H1 (cell line): ENCODE results near the gene TSR3. TPM values are rescaled to one million over a fixed set of nuclear protein-coding genes. Genes with fewer than 3 reads are reported as not detected.

Experiments used
- CTCF ChIA-PET: fragments of 300-600 bp; sonication (Branson Sonifier 250); formaldehyde crosslinking; loops from one replicate; lab custom pipeline; 2021; ENCODE audit not compliant: partially characterized antibody; lab: Charles Lee
- POLR2A ChIA-PET: fragments of 300-600 bp; sonication (Branson Sonifier 250); formaldehyde crosslinking; loops from one replicate; lab custom pipeline; 2021; ENCODE audit warnings: inconsistent platforms; ENCODE audit not compliant: partially characterized antibody; lab: Charles Lee
- DNase-seq, 2 experiments: peaks; one replicate each; pipeline versions ENCODE4 v3.0.0 to v3.0.0-alpha.2; 2010 to 2022; ENCODE audit warnings: low spot score in 2 of 2, low read depth in 1 of 2, mixed read lengths in 1 of 2
- FAIRE-seq: peaks from 2 replicates; lab custom pipeline; 2011; peaks lifted over from hg19 to GRCh38; lab: Jason Lieb, UNC
- H2AFZ ChIP-seq: 2 replicates; pipeline ENCODE4 v1.8.1; 2012; ENCODE audit warnings: low read length, inconsistent platforms
- H2AK5ac ChIP-seq: 2 replicates; pipeline ENCODE4 v1.6.1; 2013; ENCODE audit warnings: low read depth, low read length
- H2BK120ac ChIP-seq: replicated peaks from 2 replicates; pipeline ENCODE3; 2013; ENCODE audit warnings: low read depth, low read length, inconsistent platforms
- H2BK12ac ChIP-seq: 2 replicates; pipeline ENCODE4 v1.6.1; 2013; ENCODE audit warnings: low read depth, low read length
- H2BK15ac ChIP-seq: 2 replicates; pipeline ENCODE4 v1.6.1; 2013; ENCODE audit warnings: low read length
- H2BK20ac ChIP-seq: 2 replicates; pipeline ENCODE4 v1.6.1; 2013; ENCODE audit warnings: low read length
- H2BK5ac ChIP-seq: 2 replicates; pipeline ENCODE4 v1.6.1; 2013; ENCODE audit warnings: low read depth, low read length
- H3K14ac ChIP-seq: 2 replicates; pipeline ENCODE4 v1.6.1; 2013; ENCODE audit warnings: inconsistent platforms; ENCODE audit not compliant: insufficient read length
- H3K18ac ChIP-seq: 2 replicates; pipeline ENCODE4 v1.6.1; 2013; ENCODE audit warnings: low read length; ENCODE audit errors: extremely low read depth
- H3K23ac ChIP-seq: 2 replicates; pipeline ENCODE4 v1.6.1; 2013; ENCODE audit warnings: inconsistent platforms; ENCODE audit not compliant: insufficient read length
- H3K23me2 ChIP-seq: 2 replicates; pipeline ENCODE4 v1.6.1; 2013; ENCODE audit warnings: low read depth, low read length
- H3K27ac ChIP-seq: 2 replicates; pipeline ENCODE4 v1.6.1; 2011; ENCODE audit warnings: low read depth, low read length, inconsistent platforms
- H3K27me3 ChIP-seq, 4 experiments: replicated peaks in 1 of 4; 1 replicate in 1 of 4; 2 replicates in 3 of 4; pipeline versions ENCODE4 v1.6.1 to v1.8.1; 2011 to 2013; ENCODE audit warnings: low read length in 3 of 4, mild to moderate bottlenecking in 3 of 4, inconsistent platforms in 2 of 4, mixed read lengths in 2 of 4, moderate library complexity in 1 of 4; ENCODE audit not compliant: control insufficient read depth in 3 of 4, insufficient read depth in 3 of 4; ENCODE audit errors: extremely low read depth in 1 of 4
- H3K36me3 ChIP-seq, 4 experiments: 2 replicates each; pipeline versions ENCODE4 v1.6.1 to v1.8.1; 2011 to 2013; ENCODE audit warnings: mild to moderate bottlenecking in 4 of 4, low read length in 3 of 4, moderate library complexity in 2 of 4, control low read depth in 1 of 4, inconsistent platforms in 1 of 4; ENCODE audit not compliant: insufficient read depth in 4 of 4, control insufficient read depth in 2 of 4
- H3K4ac ChIP-seq: replicated peaks from 2 replicates; pipeline ENCODE3; 2013; ENCODE audit warnings: low read length, low read depth, mixed read lengths, inconsistent platforms; ENCODE audit not compliant: insufficient read length
- H3K4me1 ChIP-seq, 4 experiments: replicated peaks in 1 of 4; 1 replicate in 1 of 4; 2 replicates in 3 of 4; pipeline versions ENCODE4 v1.6.1 to v1.8.1; 2011 to 2013; ENCODE audit warnings: low read length in 3 of 4, inconsistent platforms in 2 of 4, mixed read lengths in 1 of 4; ENCODE audit not compliant: insufficient read depth in 4 of 4, control insufficient read depth in 3 of 4
- H3K4me2 ChIP-seq, 2 experiments: 2 replicates each; pipeline versions ENCODE4 v1.6.1 to v1.8.1; 2011 to 2013; ENCODE audit warnings: low read depth in 2 of 2, low read length in 2 of 2, control low read depth in 1 of 2, inconsistent platforms in 1 of 2, mild to moderate bottlenecking in 1 of 2; ENCODE audit not compliant: insufficient read depth in 1 of 2
- H3K4me3 ChIP-seq, 4 experiments: fragments of 200-600, 300-600 bp in 1 of 4; sonication (generic), shearing (Covaris generic), sonication (Bioruptor Twin) in 1 of 4; 2 replicates each; pipeline versions ENCODE4 v1.5.1 to v1.8.1; 2011 to 2016; ENCODE audit warnings: low read length in 4 of 4, low read depth in 3 of 4, control low read depth in 2 of 4, inconsistent platforms in 2 of 4, mild to moderate bottlenecking in 2 of 4, mixed read lengths in 1 of 4, moderate library complexity in 1 of 4; ENCODE audit not compliant: insufficient read depth in 2 of 4; ENCODE audit errors: extremely low read depth in 1 of 4
- H3K56ac ChIP-seq: replicated peaks from 2 replicates; pipeline ENCODE3; 2013; ENCODE audit warnings: low read depth, mild to moderate bottlenecking, mixed read lengths, low read length, inconsistent platforms; ENCODE audit not compliant: insufficient read length
- H3K79me1 ChIP-seq: 2 replicates; pipeline ENCODE4 v1.6.1; 2013; ENCODE audit warnings: low read depth, low read length, control low read depth
- H3K79me2 ChIP-seq, 2 experiments: 2 replicates each; pipeline versions ENCODE4 v1.6.1 to v1.8.1; 2012 to 2013; ENCODE audit warnings: low read length in 2 of 2, mild to moderate bottlenecking in 2 of 2, inconsistent platforms in 1 of 2; ENCODE audit not compliant: insufficient read depth in 2 of 2, control insufficient read depth in 1 of 2
- H3K9ac ChIP-seq, 4 experiments: replicated peaks in 1 of 4; 1 replicate in 1 of 4; 2 replicates in 3 of 4; pipeline versions ENCODE4 v1.6.1 to v1.8.1; 2011 to 2013; ENCODE audit warnings: low read depth in 3 of 4, low read length in 3 of 4, control low read depth in 2 of 4, mild to moderate bottlenecking in 2 of 4, moderate library complexity in 2 of 4, inconsistent platforms in 1 of 4; ENCODE audit errors: extremely low read depth in 1 of 4
- H3K9me3 ChIP-seq, 2 experiments: 2 replicates each; pipeline versions ENCODE4 v1.6.1 to v1.8.1; 2012 to 2013; ENCODE audit warnings: mild to moderate bottlenecking in 2 of 2, moderate library complexity in 2 of 2, control low read depth in 1 of 2, inconsistent platforms in 1 of 2, low read depth in 1 of 2, low read length in 1 of 2, mixed read lengths in 1 of 2; ENCODE audit not compliant: insufficient read depth in 2 of 2
- H4K20me1 ChIP-seq, 2 experiments: replicated peaks in 1 of 2; 2 replicates each; pipeline versions ENCODE3 to v1.8.1; 2011 to 2013; ENCODE audit warnings: inconsistent platforms in 2 of 2, low read length in 2 of 2, mild to moderate bottlenecking in 1 of 2; ENCODE audit not compliant: insufficient read depth in 2 of 2, control insufficient read depth in 1 of 2
- H4K5ac ChIP-seq: 2 replicates; pipeline ENCODE4 v1.6.1; 2013; ENCODE audit warnings: low read length, low read depth, mixed read lengths, inconsistent platforms; ENCODE audit not compliant: insufficient read length
- H4K8ac ChIP-seq: 2 replicates; pipeline ENCODE4 v1.8.0; 2013; ENCODE audit warnings: mild to moderate bottlenecking, moderate library complexity, low read length, inconsistent platforms; ENCODE audit not compliant: insufficient read depth; ENCODE audit errors: extremely low read depth
- H4K91ac ChIP-seq: replicated peaks from 2 replicates; pipeline ENCODE3; 2013; ENCODE audit warnings: low read length, mixed read lengths, inconsistent platforms; ENCODE audit not compliant: insufficient read length
- ATF2 ChIP-seq: IDR thresholded peaks from 2 replicates; pipeline ENCODE4 v1.6.1; 2012; ENCODE audit warnings: low read length, inconsistent platforms
- EGR1 ChIP-seq: IDR thresholded peaks from 2 replicates; pipeline ENCODE4 v1.6.1; 2011; ENCODE audit warnings: low read depth, low read length, borderline replicate concordance
- JUN ChIP-seq: IDR thresholded peaks from 2 replicates; pipeline ENCODE4 v1.6.1; 2011; ENCODE audit warnings: low read depth, mild to moderate bottlenecking, improper control_type of control experiment, low read length
- KDM1A ChIP-seq: fragments of 200-600, 300-600 bp; sonication (generic); IDR thresholded peaks from 2 replicates; pipeline ENCODE4 v1.7.1; 2016; ENCODE audit warnings: mild to moderate bottlenecking, low read length, borderline replicate concordance
- KDM4A ChIP-seq: IDR thresholded peaks from one replicate; pipeline ENCODE4 v1.7.1; 2012; ENCODE audit warnings: low read depth, mild to moderate bottlenecking, moderate library complexity, low read length, inconsistent platforms; ENCODE audit not compliant: severe bottlenecking
- PHF8 ChIP-seq: fragments of 200-600 bp; sonication (generic); conservative IDR thresholded peaks from 2 replicates; pipeline ENCODE4 v1.7.1; 2012; ENCODE audit warnings: low read depth, mild to moderate bottlenecking, inconsistent platforms, low read length, moderate library complexity
- POU5F1 ChIP-seq: IDR thresholded peaks from 2 replicates; pipeline ENCODE4 v1.6.1; 2011; ENCODE audit warnings: low read depth, mild to moderate bottlenecking, low read length, moderate library complexity
- RXRA ChIP-seq: IDR thresholded peaks from 2 replicates; pipeline ENCODE4 v1.6.1; 2011; ENCODE audit warnings: low read depth, mild to moderate bottlenecking, low read length, moderate library complexity; ENCODE audit not compliant: insufficient read depth
- SP4 ChIP-seq: IDR thresholded peaks from 2 replicates; pipeline ENCODE4 v1.6.1; 2012; ENCODE audit warnings: low read length, inconsistent platforms
- WGBS, 2 experiments: shearing (Covaris generic) in 1 of 2; methylation state at CpG; one replicate each; pipeline versions ENCODE4 v1.1.6 to v1.1.7; 2013 to 2015; ENCODE audit warnings: low lambda C conversion rate in 2 of 2, mixed read lengths in 2 of 2, inconsistent platforms in 1 of 2, low coverage in 1 of 2, missing lambda C conversion rate in 1 of 2; ENCODE audit not compliant: insufficient replicate concordance in 2 of 2, insufficient coverage in 1 of 2, insufficient read length in 1 of 2; ENCODE audit errors: extremely low coverage in 1 of 2, missing lambda C conversion rate in 1 of 2; 5-methylcytosine and 5-hydroxymethylcytosine counted together
- polyA plus RNA-seq, 7 experiments: library from polyadenylated mRNA; depleted of rRNA in 3 of 7; stranded (reverse) in 5 of 7; unstranded in 2 of 7; fragments of >200 nt in 5 of 7; fragments of 200-250 nt in 2 of 7; gene quantifications; 1 replicate in 5 of 7; 2 replicates in 1 of 7; 4 replicates in 1 of 7; pipeline versions ENCODE4 v1.2.1 to v1.2.3, GENCODE V29; 2011 to 2013; ENCODE audit warnings: missing spikeins in 2 of 7, mixed read lengths in 2 of 7
- total RNA-seq: library from RNA; stranded (reverse); fragmentation: NEBNext Ultra II Directional; extraction: Animal tissue kit (Norgen Biotek cat#: 25700); gene quantifications from 2 replicates; pipeline ENCODE4 v1.2.1, GENCODE V29; 2021

The TSR3 gene
- total and polyA plus RNA-seq, 2 of the 8 experiments (the other 6 are each of a cell fraction or from before 2014, with no cell fraction given) = 43.1 to 52.3 TPM

DNA sequence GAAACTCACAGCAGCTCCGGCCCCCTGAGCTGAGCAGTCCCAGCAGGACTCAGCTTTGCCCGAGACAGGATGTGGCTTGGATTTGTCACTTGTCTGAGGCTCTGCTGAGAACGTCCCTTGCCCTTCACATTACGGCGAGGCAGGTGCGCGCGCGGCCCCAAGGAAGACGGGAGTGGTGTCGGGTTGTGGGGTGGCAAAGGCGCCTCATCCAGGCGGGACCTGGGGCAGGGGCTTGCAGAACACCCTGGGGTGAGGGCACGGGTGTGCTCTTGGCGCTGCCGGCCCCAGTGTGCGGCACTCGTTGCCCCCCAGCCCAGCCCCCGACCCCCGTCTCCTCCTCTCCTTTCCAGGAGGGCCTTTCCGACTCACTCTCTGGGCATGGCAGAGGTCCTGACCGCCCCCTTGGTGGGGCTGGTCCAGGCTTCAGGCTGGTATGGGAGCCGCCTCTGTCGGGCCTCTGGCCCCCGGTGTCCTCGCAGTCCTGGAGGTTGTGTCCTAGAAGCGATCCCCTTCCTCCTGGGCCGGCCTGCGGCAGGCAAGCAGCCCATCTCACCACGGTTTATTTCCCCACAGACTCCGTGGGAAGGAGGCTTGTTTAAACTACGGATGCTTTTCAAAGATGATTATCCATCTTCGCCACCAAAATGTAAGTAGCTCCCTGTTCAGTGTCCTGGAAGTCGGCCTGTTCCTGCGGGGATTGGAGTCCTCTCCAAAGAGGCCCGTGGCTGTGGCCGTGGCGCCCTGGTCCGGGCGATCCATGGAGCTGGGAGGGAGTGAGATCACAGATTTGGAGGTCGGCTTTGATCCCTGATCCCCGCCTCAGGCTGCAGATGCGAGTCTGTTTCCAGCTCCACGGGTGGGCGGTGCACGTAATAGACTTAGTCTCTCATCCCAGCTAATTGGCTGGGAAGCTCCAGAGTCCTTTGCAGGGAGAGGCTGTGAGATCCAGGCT lies 36.3 kb downstream of the TSR3 start:
- Histone ChIP-seq H3K27me3 (no peaks in the 10 kb centered on the region), H3K9ac (no peak overlapping the region), H3K4me1 (peaks cover 0 to 12% (median 5%) of the 10 kb centered on the region in 4 experiments; a peak in 5 of 7 replicates), H2BK120ac (no peak overlapping the region), H2BK5ac (no peak overlapping the region), H4K20me1 (peaks cover 57 to 68% of the 10 kb centered on the region in 2 experiments), H2BK20ac (no peak overlapping the region), H2BK15ac (no peak overlapping the region), H3K23ac (no peak overlapping the region), H2AK5ac (no peak overlapping the region), H3K23me2 (peaks cover 9% of the 10 kb centered on the region), H2BK12ac (no peak overlapping the region), H3K56ac (no peak overlapping the region), H3K4me3 (no peak overlapping the region), H4K8ac (no peak overlapping the region; the same call in 1 of the 2 replicates), H3K18ac (no peak overlapping the region), H2AFZ (no peak overlapping the region), H3K27ac (no peak overlapping the region), H3K4me2 (no peak overlapping the region), H3K36me3 (peaks cover 46 to 75% (median 62%) of the 10 kb centered on the region in 4 experiments), H3K79me2 (peaks cover 31 to 70% of the 10 kb centered on the region in 2 experiments), H3K14ac (no peak overlapping the region), H3K4ac (no peak overlapping the region), H3K79me1 (peaks cover 13% of the 10 kb centered on the region), H3K9me3 (no peaks in the 10 kb centered on the region), H4K5ac (no peak overlapping the region), H4K91ac (no peak overlapping the region)
- POLR2A ChIA-PET = interaction anchor here (0.9 to 11.4 kb wide), 6 partner anchors 10 to 55 kb away, joined by 3 to 106 read pairs (median 4); no protein-coding TSS in a partner anchor
- DNase-seq (no peak), FAIRE-seq (no peak)
- CTCF ChIA-PET = interaction anchor here (0.7 to 2.1 kb wide), 12 partner anchors 9 to 65 kb away, joined by 3 to 9 read pairs (median 4); no protein-coding TSS in a partner anchor
- 82% methylated on average over 40 of the region's 46 CpGs; no CpG with 5 or more reads in 1 of the 2 experiments for WGBS, 2 experiments
- TF ChIP-seq KDM1A = no peak
- no peak for TF ChIP-seq RXRA
- TF ChIP-seq SP4 = no peak
- no peak for TF ChIP-seq PHF8
- no peak for TF ChIP-seq KDM4A
- TF ChIP-seq EGR1 = no peak
- no peak for TF ChIP-seq POU5F1
- TF ChIP-seq ATF2 = no peak
- no peak for TF ChIP-seq JUN
